HFFc6 (cell line): Measurements from ENCODE around the gene C1orf21. TPM values are rescaled to one million over a fixed set of nuclear protein-coding genes. Genes with fewer than 3 reads are reported as not detected.

ENCODE experiments used
- DNase-seq: peaks from one replicate; pipeline ENCODE4 v3.0.0-alpha.2; 2018
- H3K27ac Mint-ChIP-seq: 2 replicates; pipeline ENCODE4 v1.8.0; 2020; ENCODE audit warnings: mild to moderate bottlenecking, mixed read lengths
- H3K27me3 Mint-ChIP-seq: 2 replicates; pipeline ENCODE4 v1.8.0; 2021; ENCODE audit warnings: mild to moderate bottlenecking, moderate library complexity, mixed read lengths; ENCODE audit not compliant: insufficient read depth
- H3K36me3 Mint-ChIP-seq: 2 replicates; pipeline ENCODE4 v1.8.0; 2021; ENCODE audit warnings: low read depth, mixed read lengths
- H3K4me1 Mint-ChIP-seq: 2 replicates; pipeline ENCODE4 v1.8.0; 2020; ENCODE audit warnings: low read depth, mixed read lengths
- H3K4me3 Mint-ChIP-seq: 2 replicates; pipeline ENCODE4 v1.8.0; 2020; ENCODE audit warnings: mild to moderate bottlenecking, moderate library complexity, mixed read lengths
- H3K9me3 Mint-ChIP-seq: 2 replicates; pipeline ENCODE4 v1.8.0; 2020; ENCODE audit warnings: mild to moderate bottlenecking, mixed read lengths
- total RNA-seq, 6 experiments: library from RNA; stranded (reverse); fragmentation: NEBNext Ultra II Directional; extraction: Animal tissue kit (Norgen Biotek cat#: 25700); gene quantifications; 2 replicates in 1 of 6; 3 replicates in 5 of 6; pipeline ENCODE4 v1.2.3, GENCODE V29; 2021
- TF ChIP-seq, protein P1 (sequence below): fragments of 200-600 bp; sonication (generic); IDR thresholded peaks from 2 replicates; pipeline ENCODE4 v1.5.0; 2021; ENCODE audit warnings: antibody characterized with exemption, mild to moderate bottlenecking

Gene C1orf21
- total RNA-seq, 6 experiments from 2014 or later, result 4.0 to 10.2 (median 8.5) TPM

DNA sequence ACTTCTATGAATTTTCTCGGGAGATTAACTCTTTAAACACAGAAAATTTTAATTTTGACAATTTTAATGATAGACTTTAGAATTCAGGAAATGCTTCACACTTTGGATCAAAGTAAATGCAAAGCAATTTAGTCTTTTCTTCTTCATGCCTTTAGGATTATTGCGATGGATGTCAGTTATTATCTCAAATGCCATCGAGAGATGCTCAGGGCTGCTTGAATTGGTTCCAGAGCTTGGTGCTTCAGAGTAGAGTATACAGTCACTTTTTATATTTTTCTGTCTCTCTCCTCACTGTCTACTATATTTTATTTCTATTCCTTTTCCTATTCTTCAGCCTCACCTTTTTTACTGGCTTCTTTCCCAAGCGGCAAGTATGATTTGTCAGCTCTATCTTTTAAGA lies 59.2 kb downstream of the C1orf21 start:
- Mint-ChIP-seq H3K27ac (no peak overlapping the region), H3K27me3 (no peaks in the 10 kb centered on the region), H3K9me3 (no peaks in the 10 kb centered on the region), H3K36me3 (no peaks in the 10 kb centered on the region), H3K4me3 (no peak overlapping the region), H3K4me1 (no peaks in the 10 kb centered on the region)
- DNase-seq, result no peak
- TF ChIP-seq, protein P1, sequence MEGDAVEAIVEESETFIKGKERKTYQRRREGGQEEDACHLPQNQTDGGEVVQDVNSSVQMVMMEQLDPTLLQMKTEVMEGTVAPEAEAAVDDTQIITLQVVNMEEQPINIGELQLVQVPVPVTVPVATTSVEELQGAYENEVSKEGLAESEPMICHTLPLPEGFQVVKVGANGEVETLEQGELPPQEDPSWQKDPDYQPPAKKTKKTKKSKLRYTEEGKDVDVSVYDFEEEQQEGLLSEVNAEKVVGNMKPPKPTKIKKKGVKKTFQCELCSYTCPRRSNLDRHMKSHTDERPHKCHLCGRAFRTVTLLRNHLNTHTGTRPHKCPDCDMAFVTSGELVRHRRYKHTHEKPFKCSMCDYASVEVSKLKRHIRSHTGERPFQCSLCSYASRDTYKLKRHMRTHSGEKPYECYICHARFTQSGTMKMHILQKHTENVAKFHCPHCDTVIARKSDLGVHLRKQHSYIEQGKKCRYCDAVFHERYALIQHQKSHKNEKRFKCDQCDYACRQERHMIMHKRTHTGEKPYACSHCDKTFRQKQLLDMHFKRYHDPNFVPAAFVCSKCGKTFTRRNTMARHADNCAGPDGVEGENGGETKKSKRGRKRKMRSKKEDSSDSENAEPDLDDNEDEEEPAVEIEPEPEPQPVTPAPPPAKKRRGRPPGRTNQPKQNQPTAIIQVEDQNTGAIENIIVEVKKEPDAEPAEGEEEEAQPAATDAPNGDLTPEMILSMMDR, result no peak

GRCh38 chr1:184447651-184448185 lies 60.9 kb downstream of the C1orf21 start:
- H3K4me3 Mint-ChIP-seq, result no peak overlapping the region
- H3K4me1 Mint-ChIP-seq, result no peaks in the 10 kb centered on the region
- DNase-seq, result no peak
- H3K27me3 Mint-ChIP-seq, result no peaks in the 10 kb centered on the region
- TF ChIP-seq, protein P1, result no peak
- H3K9me3 Mint-ChIP-seq, result no peaks in the 10 kb centered on the region
- no peaks in the 10 kb centered on the region for H3K36me3 Mint-ChIP-seq
- H3K27ac Mint-ChIP-seq, result no peak overlapping the region

GRCh38 chr1:184449916-184450315 lies 63.1 kb downstream of the C1orf21 start:
- H3K27me3 Mint-ChIP-seq, result no peaks in the 10 kb centered on the region
- no peak overlapping the region for H3K4me3 Mint-ChIP-seq
- no peak overlapping the region for H3K27ac Mint-ChIP-seq
- no peak for DNase-seq
- TF ChIP-seq, protein P1, result no peak
- H3K36me3 Mint-ChIP-seq, result no peaks in the 10 kb centered on the region
- H3K9me3 Mint-ChIP-seq, result no peaks in the 10 kb centered on the region
- no peaks in the 10 kb centered on the region for H3K4me1 Mint-ChIP-seq

GRCh38 chr1:184455786-184456185 lies 69.0 kb downstream of the C1orf21 start:
- no peaks in the 10 kb centered on the region for H3K36me3 Mint-ChIP-seq
- no peak for DNase-seq
- no peaks in the 10 kb centered on the region for H3K9me3 Mint-ChIP-seq
- TF ChIP-seq, protein P1, result no peak
- H3K4me3 Mint-ChIP-seq, result no peak overlapping the region
- H3K4me1 Mint-ChIP-seq, result no peaks in the 10 kb centered on the region
- no peaks in the 10 kb centered on the region; the same call in 1 of the 2 replicates for H3K27me3 Mint-ChIP-seq
- H3K27ac Mint-ChIP-seq, result no peak overlapping the region

DNA sequence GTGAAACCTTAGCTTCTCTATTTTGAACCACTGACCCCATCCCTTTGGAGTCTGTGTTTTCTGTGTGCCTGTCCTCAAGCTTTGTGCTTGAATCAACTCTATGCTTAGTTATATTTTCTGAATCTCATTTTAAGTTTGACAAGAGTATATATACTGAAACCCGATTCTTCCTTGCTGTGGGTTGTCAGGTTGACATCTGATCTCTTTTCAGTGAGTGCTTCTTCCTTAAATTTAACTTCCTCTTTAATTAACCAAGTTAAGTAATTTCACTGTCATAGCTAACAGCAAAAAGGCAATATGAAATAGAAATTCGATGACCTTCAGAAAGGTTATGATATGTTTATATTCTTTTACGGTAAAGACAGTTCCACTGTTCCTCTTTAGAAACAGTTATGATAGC lies 69.4 kb downstream of the C1orf21 start:
- H3K4me1 Mint-ChIP-seq, result no peaks in the 10 kb centered on the region
- no peaks in the 10 kb centered on the region; the same call in 1 of the 2 replicates for H3K27me3 Mint-ChIP-seq
- DNase-seq, result no peak
- H3K4me3 Mint-ChIP-seq, result no peak overlapping the region
- no peaks in the 10 kb centered on the region for H3K36me3 Mint-ChIP-seq
- TF ChIP-seq, protein P1, result no peak
- H3K27ac Mint-ChIP-seq, result no peak overlapping the region
- H3K9me3 Mint-ChIP-seq, result no peaks in the 10 kb centered on the region

- H3K27ac Mint-ChIP-seq, result no peak overlapping the region
- H3K9me3 Mint-ChIP-seq, result no peaks in the 10 kb centered on the region
- H3K36me3 Mint-ChIP-seq, result no peaks in the 10 kb centered on the region
- H3K4me3 Mint-ChIP-seq, result no peak overlapping the region
- DNase-seq, result no peak
- H3K4me1 Mint-ChIP-seq, result no peaks in the 10 kb centered on the region
- H3K27me3 Mint-ChIP-seq, result no peaks in the 10 kb centered on the region; the same call in 1 of the 2 replicates
- TF ChIP-seq, protein P1, result no peak
These were observed 70.7 kb downstream of the C1orf21 start for GRCh38 chr1:184457500-184457899.
